A673 (cell line): ENCODE results near the gene FOXB2.

Experiments used
- EZH2 ChIP-seq: fragments of 200-600 bp; sonication (generic); IDR thresholded peaks from 2 replicates; pipeline ENCODE4 v1.6.1; 2017; ENCODE audit warnings: borderline replicate concordance, low read depth, mild to moderate bottlenecking, mixed read lengths, antibody characterized with exemption, low read length; ENCODE audit not compliant: poor library complexity, severe bottlenecking
- TF ChIP-seq, protein P1 (sequence below): fragments of 300-800, 200-600 bp; sonication (generic); conservative IDR thresholded peaks from 2 replicates; pipeline ENCODE4 v1.5.1; 2017; ENCODE audit warnings: low read depth, mild to moderate bottlenecking, antibody characterized with exemption, low read length, moderate library complexity, mixed read lengths

DNA sequence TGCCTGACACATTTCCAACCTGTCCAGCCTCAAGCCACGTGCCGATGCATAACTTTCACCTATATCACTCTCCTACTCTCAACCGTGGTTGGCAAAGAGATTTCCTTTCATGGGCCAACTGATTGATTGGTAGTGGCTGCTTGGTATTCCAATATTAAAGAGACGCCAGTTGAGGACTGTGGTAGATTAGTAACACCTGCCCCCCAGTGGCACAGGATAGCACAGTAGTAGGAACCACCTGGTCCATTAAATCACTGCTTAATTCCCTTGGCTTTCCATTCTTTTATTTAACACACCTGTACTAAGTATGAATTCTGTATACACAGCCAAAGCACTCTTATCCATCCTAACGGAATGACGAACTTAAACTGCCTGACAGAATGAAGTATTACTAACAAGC, 19.1 kb upstream of the FOXB2 start:
- TF ChIP-seq, protein P1, sequence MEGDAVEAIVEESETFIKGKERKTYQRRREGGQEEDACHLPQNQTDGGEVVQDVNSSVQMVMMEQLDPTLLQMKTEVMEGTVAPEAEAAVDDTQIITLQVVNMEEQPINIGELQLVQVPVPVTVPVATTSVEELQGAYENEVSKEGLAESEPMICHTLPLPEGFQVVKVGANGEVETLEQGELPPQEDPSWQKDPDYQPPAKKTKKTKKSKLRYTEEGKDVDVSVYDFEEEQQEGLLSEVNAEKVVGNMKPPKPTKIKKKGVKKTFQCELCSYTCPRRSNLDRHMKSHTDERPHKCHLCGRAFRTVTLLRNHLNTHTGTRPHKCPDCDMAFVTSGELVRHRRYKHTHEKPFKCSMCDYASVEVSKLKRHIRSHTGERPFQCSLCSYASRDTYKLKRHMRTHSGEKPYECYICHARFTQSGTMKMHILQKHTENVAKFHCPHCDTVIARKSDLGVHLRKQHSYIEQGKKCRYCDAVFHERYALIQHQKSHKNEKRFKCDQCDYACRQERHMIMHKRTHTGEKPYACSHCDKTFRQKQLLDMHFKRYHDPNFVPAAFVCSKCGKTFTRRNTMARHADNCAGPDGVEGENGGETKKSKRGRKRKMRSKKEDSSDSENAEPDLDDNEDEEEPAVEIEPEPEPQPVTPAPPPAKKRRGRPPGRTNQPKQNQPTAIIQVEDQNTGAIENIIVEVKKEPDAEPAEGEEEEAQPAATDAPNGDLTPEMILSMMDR, result no peak
- no peak for TF ChIP-seq EZH2
